Sigmoid colon (tissue), 4 donors: ENCODE results near the gene JMJD4.

Experiments
- POLR2A ChIP-seq, 2 donors: fragments of 450-650 bp; IDR thresholded peaks; one replicate each; pipeline ENCODE4 v1.6.1; 2016; ENCODE audit warnings: antibody characterized with exemption in 2 of 2, mild to moderate bottlenecking in 2 of 2, moderate library complexity in 2 of 2
- POLR2AphosphoS5 ChIP-seq, 4 donors: sonication (generic); formaldehyde crosslinking; IDR thresholded peaks; one replicate each; pipeline ENCODE4 v1.6.1; 2017; ENCODE audit warnings: antibody characterized with exemption in 4 of 4

DNA sequence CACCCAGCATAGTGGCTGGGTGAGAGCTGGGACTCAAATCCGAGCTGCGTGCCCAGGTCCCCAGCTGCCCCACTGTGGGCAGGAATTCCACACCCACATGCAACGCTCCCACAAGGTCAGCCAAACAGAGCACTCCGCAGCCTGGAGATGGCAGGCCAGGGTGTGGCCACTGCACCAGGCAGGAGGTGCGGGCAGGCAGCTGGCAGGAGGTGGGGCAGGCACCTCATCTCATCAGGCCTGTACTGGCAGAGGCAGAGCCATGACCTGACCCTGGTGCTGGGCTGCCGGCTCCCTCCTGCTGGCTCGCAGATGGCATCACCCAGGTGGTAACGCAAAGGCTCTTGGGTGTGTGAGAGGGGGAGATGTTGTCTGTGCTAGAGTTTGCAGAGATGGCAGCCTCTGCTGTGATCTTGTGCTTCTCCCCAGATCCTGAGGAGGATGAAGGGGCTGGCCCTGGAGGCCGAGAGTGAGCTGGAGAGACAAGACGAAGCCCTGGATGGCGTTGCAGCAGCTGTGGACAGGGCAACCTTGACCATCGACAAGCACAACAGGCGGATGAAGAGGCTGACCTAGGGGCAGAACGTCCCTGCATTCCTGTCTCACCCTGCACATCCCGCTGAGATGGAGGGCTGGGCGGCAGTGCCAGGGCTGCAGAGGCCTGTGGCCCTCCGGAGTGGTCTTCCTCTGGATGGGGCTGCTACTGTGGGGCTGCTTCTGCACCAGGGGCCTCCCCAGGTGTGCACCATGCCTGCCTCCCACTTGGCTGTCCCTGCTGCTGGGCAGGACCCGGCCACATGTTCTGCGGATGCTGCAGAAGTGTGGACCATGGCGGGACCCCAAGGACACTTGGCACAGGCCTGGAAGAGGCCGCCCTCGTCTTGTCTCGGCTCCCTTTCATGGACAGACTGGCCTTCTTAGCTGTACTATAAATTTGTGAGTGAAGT, 45.3 kb upstream of the JMJD4 start:
- TF ChIP-seq POLR2A (IDR thresholded peaks at IDR 0.05): no peak
- no peak for TF ChIP-seq POLR2AphosphoS5 (IDR thresholded peaks at IDR 0.05)
